LNCaP clone FGC (cell line): ENCODE measurements around the gene AGTR2.
"Not testable (repeated sequence)": the region's sequence is repeated elsewhere in the genome, so short reads cannot be mapped to it uniquely, and the experiment has no call there.

Experiments used
- DNase-seq: peaks from one replicate; pipeline ENCODE4 v3.0.0-alpha.2; 2011; ENCODE audit warnings: low read depth
- H3K4me3 ChIP-seq: 2 replicates; pipeline ENCODE4 v1.5.1; 2011; ENCODE audit warnings: mild to moderate bottlenecking, low read depth, low read length, control low read depth
- CTCF ChIP-seq: IDR thresholded peaks from 2 replicates; pipeline ENCODE4 v1.5.1; 2012; ENCODE audit warnings: mild to moderate bottlenecking; ENCODE audit not compliant: control insufficient read depth, insufficient read depth; ENCODE audit errors: extremely low read depth

Gene AGTR2

GRCh38 chrX:116170511-116170910, at the start of gene AGTR2:
TSS of gene AGTR2 (plus strand) at chrX:116170744. CDS start at chrX:116172281, 1,537 bp downstream.
- no peak for DNase-seq
- no peak for TF ChIP-seq CTCF
- H3K4me3 ChIP-seq = no peak within 1 kb of the TSS

- no peak for DNase-seq
- no peak for TF ChIP-seq CTCF
Measured at GRCh38 chrX:116135277-116135676, 35.3 kb upstream of the AGTR2 start.

GRCh38 chrX:116141270-116141669, 29.3 kb upstream of the AGTR2 start:
- not testable (repeated sequence) for H3K4me3 ChIP-seq, DNase-seq

More at GRCh38 chrX:116135277-116135676, 35.3 kb upstream of the AGTR2 start:
- H3K4me3 ChIP-seq = no peak overlapping the region

- no peak for TF ChIP-seq CTCF
- no peak overlapping the region for H3K4me3 ChIP-seq
- DNase-seq = no peak
Measured at GRCh38 chrX:116142976-116143375, 27.6 kb upstream of the AGTR2 start.

- no peak for DNase-seq
- no peak overlapping the region for H3K4me3 ChIP-seq
- TF ChIP-seq CTCF = no peak
Measured at GRCh38 chrX:116172976-116173375, 2.4 kb downstream of the AGTR2 start.

GRCh38 chrX:116181300-116181699, 10.8 kb downstream of the AGTR2 start:
- no peak for DNase-seq
- no peak overlapping the region for H3K4me3 ChIP-seq
- TF ChIP-seq CTCF = no peak

- no peak overlapping the region for H3K4me3 ChIP-seq
- no peak for TF ChIP-seq CTCF
- DNase-seq = no peak
Measured at GRCh38 chrX:116185163-116185562, 14.6 kb downstream of the AGTR2 start.
